Right renal pelvis (tissue), 4 donors: Measurements from ENCODE around the gene ESPNL. TPM values are rescaled to one million over a fixed set of nuclear protein-coding genes. Genes with fewer than 3 reads are reported as not detected.
A peak's percentile ranks its signal among the peaks of the same experiment; 100 is the strongest.

ENCODE experiments used
- DNase-seq, 4 donors: peaks; one replicate each; pipeline ENCODE4 v3.0.0-alpha.2; 2013; ENCODE audit warnings: low read depth in 4 of 4, low spot score in 3 of 4, missing footprints in 1 of 4
- polyA plus RNA-seq, 4 donors: library from polyadenylated mRNA; unstranded; fragments of 120-200 nt; gene quantifications; one replicate each; pipeline ENCODE4 v1.2.1, GENCODE V29; 2013; ENCODE audit not compliant: insufficient read length in 4 of 4

Gene ESPNL
- polyA plus RNA-seq, 4 donors: 0.53 to 2.3 (median 1.6) TPM

- peak; percentile 68 to 82 (median 78) for DNase-seq
Measured at GRCh38 chr2:238155051-238155760, 55.1 kb downstream of the ESPNL start.

- DNase-seq: no peak
Measured at GRCh38 chr2:238155761-238156694, 55.9 kb downstream of the ESPNL start.

GRCh38 chr2:238157506-238158017 lies 57.4 kb downstream of the ESPNL start:
- DNase-seq: no peak

- DNase-seq: no peak
Measured at GRCh38 chr2:238158018-238158508, 57.9 kb downstream of the ESPNL start.

GRCh38 chr2:238158509-238159070 lies 58.5 kb downstream of the ESPNL start, which contains the start of gene ERFE:
TSS of gene ERFE (plus strand) at chr2:238158970. CDS start at chr2:238159008, 38 bp downstream.
- no peak for DNase-seq

- DNase-seq: no peak
Measured at GRCh38 chr2:238159071-238159539, 59.0 kb downstream of the ESPNL start.

GRCh38 chr2:238159661-238160205 lies 59.6 kb downstream of the ESPNL start:
- no peak for DNase-seq

GRCh38 chr2:238160206-238161129 lies 60.3 kb downstream of the ESPNL start:
- DNase-seq: no peak

GRCh38 chr2:238161291-238162051 lies 61.3 kb downstream of the ESPNL start:
- DNase-seq: no peak

- DNase-seq: no peak
Measured at GRCh38 chr2:238162251-238162845, 62.2 kb downstream of the ESPNL start.

- no peak for DNase-seq
Measured at GRCh38 chr2:238162846-238163441, 62.8 kb downstream of the ESPNL start.

GRCh38 chr2:238163481-238164198 lies 63.5 kb downstream of the ESPNL start:
- DNase-seq: no peak

GRCh38 chr2:238164906-238165287 lies 64.8 kb downstream of the ESPNL start:
- no peak for DNase-seq

GRCh38 chr2:238165288-238165921 lies 65.3 kb downstream of the ESPNL start:
- DNase-seq: no peak

GRCh38 chr2:238166391-238167343 lies 66.5 kb downstream of the ESPNL start:
- DNase-seq: no peak

GRCh38 chr2:238167344-238167715 lies 67.2 kb downstream of the ESPNL start:
- DNase-seq: no peak
